Dendritic cell treated with granulocyte-macrophage colony-stimulating factor and Interleukin-4, amounts not matched to agents 40 ng/mL and 50 ng/mL, for 4 days (primary cell): Measurements from ENCODE around the gene STAT5A.
"Not testable (repeated sequence)": the region's sequence is repeated elsewhere in the genome, so short reads cannot be mapped to it uniquely, and the experiment has no call there.

Source experiments
- H3K27ac Mint-ChIP-seq: one replicate; pipeline ENCODE4 v1.8.0; 2022; ENCODE audit warnings: mild to moderate bottlenecking, mixed read lengths
- H3K27me3 Mint-ChIP-seq: one replicate; pipeline ENCODE4 v1.8.0; 2022; ENCODE audit warnings: mild to moderate bottlenecking, mixed read lengths
- H3K36me3 Mint-ChIP-seq: one replicate; pipeline ENCODE4 v1.8.0; 2022; ENCODE audit warnings: low read depth, mixed read lengths
- H3K4me1 Mint-ChIP-seq: one replicate; pipeline ENCODE4 v1.8.0; 2022; ENCODE audit warnings: low read depth, mixed read lengths
- H3K4me3 Mint-ChIP-seq: one replicate; pipeline ENCODE4 v1.8.0; 2022; ENCODE audit warnings: mild to moderate bottlenecking, moderate library complexity, mixed read lengths
- H3K9me3 Mint-ChIP-seq: one replicate; pipeline ENCODE4 v1.8.0; 2022; ENCODE audit warnings: mixed read lengths
- intact Hi-C: fragments of 100-400 bp; cut with micrococcal nuclease; formaldehyde crosslinking; loops from one replicate; pipeline ENCODE4 v1.15.0; 2022

The STAT5A gene

GRCh38 chr17:42252597-42253550 lies 35.4 kb upstream of the STAT5A start:
- peaks cover 41% of the 10 kb centered on the region for H3K4me1 Mint-ChIP-seq
- H3K9me3 Mint-ChIP-seq: no peaks in the 10 kb centered on the region
- no peak overlapping the region for H3K27ac Mint-ChIP-seq
- no peaks in the 10 kb centered on the region for H3K27me3 Mint-ChIP-seq
- H3K36me3 Mint-ChIP-seq: peaks cover 6% of the 10 kb centered on the region
- intact Hi-C loops: no loop called here
- H3K4me3 Mint-ChIP-seq: no peak overlapping the region

GRCh38 chr17:42253578-42253977 lies 34.7 kb upstream of the STAT5A start:
- no peak overlapping the region for H3K4me3 Mint-ChIP-seq
- H3K27ac Mint-ChIP-seq: no peak overlapping the region
- H3K27me3 Mint-ChIP-seq: no peaks in the 10 kb centered on the region
- H3K4me1 Mint-ChIP-seq: peaks cover 37% of the 10 kb centered on the region
- peaks cover 6% of the 10 kb centered on the region for H3K36me3 Mint-ChIP-seq
- intact Hi-C loops: no loop called here
- no peaks in the 10 kb centered on the region for H3K9me3 Mint-ChIP-seq

- H3K27me3 Mint-ChIP-seq: no peaks in the 10 kb centered on the region
Observed at GRCh38 chr17:42255445-42255844, 32.9 kb upstream of the STAT5A start.

GRCh38 chr17:42260318-42260717 lies 28.0 kb upstream of the STAT5A start:
- peaks cover 3% of the 10 kb centered on the region for H3K4me1 Mint-ChIP-seq
- no peaks in the 10 kb centered on the region for H3K9me3 Mint-ChIP-seq
- H3K27ac Mint-ChIP-seq: no peak overlapping the region
- no peaks in the 10 kb centered on the region for H3K27me3 Mint-ChIP-seq
- H3K4me3 Mint-ChIP-seq: no peak overlapping the region
- H3K36me3 Mint-ChIP-seq: no peaks in the 10 kb centered on the region
- intact Hi-C loops: no loop called here

More at GRCh38 chr17:42255445-42255844, 32.9 kb upstream of the STAT5A start:
- intact Hi-C loops: no loop called here
- H3K9me3 Mint-ChIP-seq: no peaks in the 10 kb centered on the region
- no peak overlapping the region for H3K27ac Mint-ChIP-seq
- peaks cover 6% of the 10 kb centered on the region for H3K36me3 Mint-ChIP-seq
- H3K4me1 Mint-ChIP-seq: peaks cover 21% of the 10 kb centered on the region
- H3K4me3 Mint-ChIP-seq: no peak overlapping the region

- H3K27me3 Mint-ChIP-seq, intact Hi-C loops, H3K27ac Mint-ChIP-seq, H3K4me3 Mint-ChIP-seq, H3K36me3 Mint-ChIP-seq, H3K4me1 Mint-ChIP-seq, H3K9me3 Mint-ChIP-seq: not testable (repeated sequence)
Observed at GRCh38 chr17:42264366-42264765, 23.9 kb upstream of the STAT5A start.

GRCh38 chr17:42266462-42266861 lies 21.8 kb upstream of the STAT5A start:
- intact Hi-C loops: no loop called here
- H3K36me3 Mint-ChIP-seq: no peaks in the 10 kb centered on the region
- peaks cover under 1% of the 10 kb centered on the region for H3K4me1 Mint-ChIP-seq
- no peak overlapping the region for H3K4me3 Mint-ChIP-seq
- H3K27me3 Mint-ChIP-seq: no peaks in the 10 kb centered on the region
- no peak overlapping the region for H3K27ac Mint-ChIP-seq
- no peaks in the 10 kb centered on the region for H3K9me3 Mint-ChIP-seq

GRCh38 chr17:42266918-42267766 lies 21.2 kb upstream of the STAT5A start:
- peaks cover 7% of the 10 kb centered on the region for H3K4me1 Mint-ChIP-seq
- intact Hi-C loops: no loop called here

GRCh38 chr17:42268236-42268635 lies 20.1 kb upstream of the STAT5A start:
- peaks cover 17% of the 10 kb centered on the region for H3K4me1 Mint-ChIP-seq
- H3K27me3 Mint-ChIP-seq: no peaks in the 10 kb centered on the region
- H3K9me3 Mint-ChIP-seq: no peaks in the 10 kb centered on the region
- H3K4me3 Mint-ChIP-seq: no peak overlapping the region
- no peak overlapping the region for H3K27ac Mint-ChIP-seq
- no peaks in the 10 kb centered on the region for H3K36me3 Mint-ChIP-seq
- intact Hi-C loops: no loop called here

More at GRCh38 chr17:42266918-42267766, 21.2 kb upstream of the STAT5A start:
- H3K27me3 Mint-ChIP-seq: no peaks in the 10 kb centered on the region
- H3K9me3 Mint-ChIP-seq: no peaks in the 10 kb centered on the region
- no peak overlapping the region for H3K27ac Mint-ChIP-seq
- no peaks in the 10 kb centered on the region for H3K36me3 Mint-ChIP-seq
- no peak overlapping the region for H3K4me3 Mint-ChIP-seq

- no peak overlapping the region for H3K27ac Mint-ChIP-seq
- H3K36me3 Mint-ChIP-seq: peaks cover 1% of the 10 kb centered on the region
Observed at GRCh38 chr17:42270170-42270535, 18.1 kb upstream of the STAT5A start.

GRCh38 chr17:42270596-42270995 lies 17.7 kb upstream of the STAT5A start:
- no peak overlapping the region for H3K27ac Mint-ChIP-seq
- H3K4me1 Mint-ChIP-seq: peaks cover 41% of the 10 kb centered on the region
- peaks cover 6% of the 10 kb centered on the region for H3K36me3 Mint-ChIP-seq
- H3K4me3 Mint-ChIP-seq: no peak overlapping the region
- H3K27me3 Mint-ChIP-seq: no peaks in the 10 kb centered on the region
- H3K9me3 Mint-ChIP-seq: no peaks in the 10 kb centered on the region
- intact Hi-C loops: loop anchor here (10.0 kb wide), 1 partner anchor 46 kb away; no protein-coding TSS in a partner anchor

More at GRCh38 chr17:42270170-42270535, 18.1 kb upstream of the STAT5A start:
- Mint-ChIP-seq H3K4me1 (peaks cover 36% of the 10 kb centered on the region), H3K9me3 (no peaks in the 10 kb centered on the region), H3K27me3 (no peaks in the 10 kb centered on the region), H3K4me3 (no peak overlapping the region)
- intact Hi-C loops: loop anchor here (10.0 kb wide), 1 partner anchor 45 kb away; no protein-coding TSS in a partner anchor

- intact Hi-C loops: loop anchor here (10.0 kb wide), 1 partner anchor 46 kb away; no protein-coding TSS in a partner anchor
- Mint-ChIP-seq H3K36me3 (peaks cover 7% of the 10 kb centered on the region), H3K4me1 (peaks cover 42% of the 10 kb centered on the region), H3K27me3 (no peaks in the 10 kb centered on the region), H3K4me3 (no peak overlapping the region), H3K27ac (no peak overlapping the region), H3K9me3 (no peaks in the 10 kb centered on the region)
Observed at GRCh38 chr17:42271006-42271778, 17.1 kb upstream of the STAT5A start.

GRCh38 chr17:42271779-42272035 lies 16.6 kb upstream of the STAT5A start:
- peaks cover 7% of the 10 kb centered on the region for H3K36me3 Mint-ChIP-seq
- peaks cover 42% of the 10 kb centered on the region for H3K4me1 Mint-ChIP-seq
- no peak overlapping the region for H3K27ac Mint-ChIP-seq
- intact Hi-C loops: loop anchor here (2.0 to 10.0 kb wide), 2 partner anchors 17 to 47 kb away; partner anchors contain the start of gene STAT5A
- no peaks in the 10 kb centered on the region for H3K9me3 Mint-ChIP-seq
- H3K4me3 Mint-ChIP-seq: no peak overlapping the region
- no peaks in the 10 kb centered on the region for H3K27me3 Mint-ChIP-seq

- H3K27ac Mint-ChIP-seq: no peak overlapping the region
- peaks cover 49% of the 10 kb centered on the region for H3K4me1 Mint-ChIP-seq
- H3K27me3 Mint-ChIP-seq: peaks cover 2% of the 10 kb centered on the region
- H3K9me3 Mint-ChIP-seq: no peaks in the 10 kb centered on the region
- no peak overlapping the region for H3K4me3 Mint-ChIP-seq
- H3K36me3 Mint-ChIP-seq: peaks cover 7% of the 10 kb centered on the region
- intact Hi-C loops: loop anchor here (2.0 to 10.0 kb wide), 2 partner anchors 16 to 48 kb away; partner anchors contain the start of gene STAT5A
Observed at GRCh38 chr17:42272162-42272907, 16.0 kb upstream of the STAT5A start.
